ENCODE data around the gene DARS1. TPM values are rescaled to one million over a fixed set of nuclear protein-coding genes. Genes with fewer than 3 reads are reported as not detected.
A peak's percentile ranks its signal among the peaks of the same experiment; 100 is the strongest.

DARS1 gene
- total RNA-seq, 1 donor from 2014 or later = 71.1 TPM

GRCh38 chr2:136017786-136018185, 32.4 kb upstream of the DARS1 start:
- no peak for DNase-seq (ENCODE audit: low spot score)
- intact Hi-C loops (cut with DNase I) = no loop called here
- no peak for ATAC-seq

GRCh38 chr2:136016836-136017235, 31.4 kb upstream of the DARS1 start:
- DNase-seq (ENCODE audit: low spot score) (no peak), ATAC-seq (no peak)
- intact Hi-C loops (cut with DNase I) = no loop called here

- no peak for DNase-seq (ENCODE audit: low spot score)
- intact Hi-C loops (cut with DNase I) = no loop called here
- no peak for ATAC-seq
Measured at GRCh38 chr2:136016427-136016826, 31.0 kb upstream of the DARS1 start.

- intact Hi-C loops (cut with DNase I) = no loop called here
- no peak for ATAC-seq
Measured at GRCh38 chr2:136015699-136016098, 30.3 kb upstream of the DARS1 start.

GRCh38 chr2:136014411-136014810, 29.0 kb upstream of the DARS1 start:
- ATAC-seq = no peak
- DNase-seq (ENCODE audit: low spot score) = no peak
- intact Hi-C loops (cut with DNase I) = no loop called here

More at GRCh38 chr2:136015699-136016098, 30.3 kb upstream of the DARS1 start:
- DNase-seq (ENCODE audit: low spot score) = no peak

- no peak for ATAC-seq
- intact Hi-C loops (cut with DNase I) = no loop called here
- no peak for DNase-seq (ENCODE audit: low spot score)
Measured at GRCh38 chr2:136013955-136014354, 28.5 kb upstream of the DARS1 start.

- ATAC-seq (no peak), DNase-seq (ENCODE audit: low spot score) (no peak)
- intact Hi-C loops (cut with DNase I) = no loop called here
Measured at GRCh38 chr2:136013136-136013685, 27.8 kb upstream of the DARS1 start.

- ATAC-seq = no peak
- DNase-seq (ENCODE audit: low spot score) = no peak
- intact Hi-C loops (cut with DNase I) = no loop called here
Measured at GRCh38 chr2:136012315-136012714, 26.9 kb upstream of the DARS1 start.

GRCh38 chr2:136010126-136010525, 24.7 kb upstream of the DARS1 start:
- ATAC-seq = no peak
- no peak for DNase-seq (ENCODE audit: low spot score)
- intact Hi-C loops (cut with DNase I) = no loop called here

- peak; percentile 82 for ATAC-seq
- intact Hi-C loops (cut with DNase I) = no loop called here
- DNase-seq (ENCODE audit: low spot score) = peak; percentile 61
Measured at GRCh38 chr2:136008205-136008865, 22.9 kb upstream of the DARS1 start.

- DNase-seq (ENCODE audit: low spot score) = no peak
- no peak for ATAC-seq
- intact Hi-C loops (cut with DNase I) = no loop called here
Measured at GRCh38 chr2:136006658-136007057, 21.2 kb upstream of the DARS1 start.

- no peak for ATAC-seq
- intact Hi-C loops (cut with DNase I) = no loop called here
Measured at GRCh38 chr2:136005462-136006196, 20.2 kb upstream of the DARS1 start.

GRCh38 chr2:136004965-136005364, 19.5 kb upstream of the DARS1 start:
- DNase-seq (ENCODE audit: low spot score) = no peak
- ATAC-seq = no peak
- intact Hi-C loops (cut with DNase I) = no loop called here

More at GRCh38 chr2:136005462-136006196, 20.2 kb upstream of the DARS1 start:
- DNase-seq (ENCODE audit: low spot score) = no peak

GRCh38 chr2:136001131-136001530, 15.7 kb upstream of the DARS1 start:
- intact Hi-C loops (cut with DNase I) = no loop called here
- DNase-seq (ENCODE audit: low spot score) (no peak), ATAC-seq (no peak)

GRCh38 chr2:136000502-136000901, 15.1 kb upstream of the DARS1 start:
- ATAC-seq (peak; percentile 53), DNase-seq (ENCODE audit: low spot score) (no peak)
- intact Hi-C loops (cut with DNase I) = no loop called here

GRCh38 chr2:135999899-136000298, 14.5 kb upstream of the DARS1 start:
- intact Hi-C loops (cut with DNase I) = no loop called here
- ATAC-seq (no peak), DNase-seq (ENCODE audit: low spot score) (no peak)

- DNase-seq (ENCODE audit: low spot score) (no peak), ATAC-seq (no peak)
- intact Hi-C loops (cut with DNase I) = no loop called here
Measured at GRCh38 chr2:135998879-135999278, 13.5 kb upstream of the DARS1 start.

- no peak for ATAC-seq
- no peak for DNase-seq (ENCODE audit: low spot score)
- intact Hi-C loops (cut with DNase I) = no loop called here
Measured at GRCh38 chr2:135997380-135997779, 12.0 kb upstream of the DARS1 start.

GRCh38 chr2:135996304-135996703, 10.9 kb upstream of the DARS1 start:
- no peak for ATAC-seq
- intact Hi-C loops (cut with DNase I) = no loop called here
- DNase-seq (ENCODE audit: low spot score) = no peak

GRCh38 chr2:135994281-135994680, 8.9 kb upstream of the DARS1 start:
- intact Hi-C loops (cut with DNase I) = no loop called here
- ATAC-seq (no peak), DNase-seq (ENCODE audit: low spot score) (no peak)
